Measurements from ENCODE around the gene ABRACL. TPM values are rescaled to one million over a fixed set of nuclear protein-coding genes. Genes with fewer than 3 reads are reported as not detected.

ABRACL gene
- total RNA-seq, 4 donors from 2014 or later, result 1.5 to 3.0 (median 1.8) TPM; not detected in 1

- H3K27me3 ChIP-seq, result no peaks in the 10 kb centered on the region
- no peak for ATAC-seq
- DNase-seq, result no peak
- in situ Hi-C loops (cut with MboI; ENCODE audit: low sequenced_read_pairs in 4 of 4) (no loop called here), intact Hi-C loops (cut with DNase I; ENCODE audit: low total_unique reads) (loop anchor here (5.0 kb wide), 1 partner anchor 56 kb away; the partner anchor contains the start of gene HECA)
- peaks cover 12 to 17% of the 10 kb centered on the region in 2 donors for H3K4me1 ChIP-seq
- H3K36me3 ChIP-seq, result no peaks in the 10 kb centered on the region
- H3K9me3 ChIP-seq, result no peaks in the 10 kb centered on the region
- H3K4me3 ChIP-seq, result no peak overlapping the region
- TF ChIP-seq POLR2A (IDR thresholded peaks at IDR 0.05), result no peak
- no peak for TF ChIP-seq CTCF (IDR thresholded peaks at IDR 0.05 in 4 of 5, conservative IDR thresholded peaks at IDR 0.05 in 1 of 5)
- peak overlapping the region in 3 of 4 donors; percentile 50 to 80 (median 75) for H3K27ac ChIP-seq
These were observed 52.9 kb downstream of the ABRACL start for GRCh38 chr6:139081471-139081870.

GRCh38 chr6:139082370-139082769, 53.8 kb downstream of the ABRACL start:
- Histone ChIP-seq H3K36me3 (no peaks in the 10 kb centered on the region), H3K9me3 (no peaks in the 10 kb centered on the region), H3K4me1 (peaks cover 12 to 17% of the 10 kb centered on the region in 2 donors), H3K4me3 (no peak overlapping the region), H3K27ac (no peak overlapping the region), H3K27me3 (no peaks in the 10 kb centered on the region)
- intact Hi-C loops (cut with DNase I; ENCODE audit: low total_unique reads), result loop anchor here (5.0 kb wide), 1 partner anchor 55 kb away; the partner anchor contains the start of gene HECA
- no peak for DNase-seq
- in situ Hi-C loops (cut with MboI; ENCODE audit: low sequenced_read_pairs in 4 of 4), result no loop called here
- no peak for ATAC-seq
- TF ChIP-seq CTCF (IDR thresholded peaks at IDR 0.05 in 4 of 5, conservative IDR thresholded peaks at IDR 0.05 in 1 of 5) (no peak), POLR2A (IDR thresholded peaks at IDR 0.05) (no peak)

GRCh38 chr6:139091826-139092225, 63.3 kb downstream of the ABRACL start:
- Histone ChIP-seq H3K4me3 (no peak overlapping the region), H3K27me3 (no peaks in the 10 kb centered on the region), H3K27ac (no peak overlapping the region), H3K4me1 (no peaks in the 10 kb centered on the region), H3K36me3 (no peaks in the 10 kb centered on the region), H3K9me3 (no peaks in the 10 kb centered on the region)
- DNase-seq (no peak), ATAC-seq (no peak)
- in situ Hi-C loops (cut with MboI; ENCODE audit: low sequenced_read_pairs in 4 of 4), result no loop called here
- intact Hi-C loops (cut with DNase I; ENCODE audit: low total_unique reads), result no loop called here
- TF ChIP-seq CTCF (IDR thresholded peaks at IDR 0.05 in 4 of 5, conservative IDR thresholded peaks at IDR 0.05 in 1 of 5) (no peak), POLR2A (IDR thresholded peaks at IDR 0.05) (no peak)

Other genes with a start within 250 kb of the ABRACL start
- gene ECT2L, start 232.7 kb upstream of the ABRACL start, total RNA-seq, result not detected
- 10 to 100 TPM; 14.8 to 21.6 (median 17.4) TPM for gene REPS1, start 40.5 kb upstream of the ABRACL start, total RNA-seq
- 10 to 100 TPM; 34.5 to 59.1 (median 47.2) TPM for gene HECA, start 106.3 kb downstream of the ABRACL start, total RNA-seq